ENCODE measurements around the gene EIF4B.

Gene EIF4B

DNA sequence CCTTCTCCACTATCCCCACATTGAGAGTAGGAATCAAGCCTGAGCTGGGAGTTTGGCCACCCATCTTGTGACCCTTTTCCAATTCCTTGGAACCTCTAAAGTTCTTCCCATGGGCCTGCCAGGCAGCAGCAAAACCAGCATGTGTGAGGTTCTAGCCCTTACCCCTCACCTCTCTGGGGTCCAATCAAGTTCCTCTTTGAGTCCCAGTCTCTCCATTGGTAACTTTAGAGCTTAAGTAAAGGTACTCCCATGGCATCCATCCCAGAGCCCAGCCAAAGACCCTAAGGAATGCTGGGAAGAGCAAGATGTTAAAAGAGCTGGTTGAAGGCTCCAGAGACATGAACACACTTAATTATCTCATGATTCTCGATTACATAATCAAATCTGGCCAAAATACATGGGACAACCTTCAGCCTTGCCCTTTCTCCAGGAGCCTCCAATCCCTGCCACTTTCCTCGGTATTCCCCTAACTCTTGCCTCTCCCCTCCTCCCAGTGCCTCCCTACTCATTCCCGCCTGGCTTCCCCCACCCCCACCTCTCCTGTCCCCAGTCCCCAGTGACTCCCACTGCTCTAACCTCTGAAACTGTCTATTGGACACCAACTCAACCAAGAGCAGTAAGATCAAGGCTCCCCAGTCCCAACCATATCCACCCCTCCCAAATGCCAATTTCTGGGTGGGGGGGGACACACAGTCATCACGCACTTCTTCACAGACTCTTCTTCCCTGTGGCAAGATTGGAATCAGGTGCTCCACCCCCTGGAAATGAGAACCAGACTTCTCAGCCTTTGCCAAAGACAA is 38.8 kb downstream of the EIF4B start:
- no peak for DNase-seq (ENCODE audit: low spot score)

GRCh38 chr12:53045696-53046045 is 39.4 kb downstream of the EIF4B start:
- no peak for DNase-seq (ENCODE audit: low spot score)

- DNase-seq (ENCODE audit: low spot score) = peak; percentile 89
Observed at GRCh38 chr12:53046655-53047220, 40.5 kb downstream of the EIF4B start.

DNA sequence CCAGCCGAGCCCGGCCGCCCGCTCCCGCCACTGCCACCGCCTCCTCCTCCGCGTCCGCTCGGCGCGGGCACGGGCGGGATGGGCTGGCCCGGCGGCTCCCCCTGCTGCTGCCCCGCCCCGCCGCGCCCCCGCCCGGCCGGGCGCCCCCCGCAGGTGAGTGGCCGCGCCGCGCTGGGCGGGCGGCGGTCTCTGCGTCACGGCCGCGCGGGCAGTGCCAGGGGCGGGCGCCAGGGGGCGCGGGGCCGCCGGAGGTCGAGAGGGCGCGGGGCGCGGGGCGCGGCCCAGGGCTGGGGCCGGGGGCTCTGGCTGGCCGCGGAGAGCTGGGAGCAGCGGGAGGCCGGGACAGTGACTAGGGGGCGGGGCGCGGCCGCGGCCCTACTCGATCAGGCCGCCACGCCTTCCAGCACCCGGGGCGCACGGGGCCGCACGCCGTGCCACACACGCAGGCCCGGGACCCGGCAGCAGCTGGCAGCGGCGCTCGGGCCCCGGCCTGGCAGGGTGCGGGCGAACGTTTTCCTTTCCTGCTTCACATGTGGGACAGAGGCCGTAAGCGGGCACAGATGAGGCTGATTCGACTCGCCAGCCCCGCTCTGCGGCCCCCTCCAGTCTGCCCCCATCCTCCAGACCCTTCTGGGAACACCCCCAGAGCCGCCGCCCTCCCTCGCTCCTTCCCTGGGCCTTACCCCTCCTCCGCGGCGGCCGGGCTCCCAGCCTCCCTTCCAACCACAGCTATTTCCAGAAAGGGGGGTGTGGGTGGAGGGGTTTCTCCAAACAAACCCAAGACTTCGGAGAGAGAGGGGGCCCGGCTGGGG is 41.2 kb downstream of the EIF4B start:
- peak; percentile 84 for DNase-seq (ENCODE audit: low spot score)

DNA sequence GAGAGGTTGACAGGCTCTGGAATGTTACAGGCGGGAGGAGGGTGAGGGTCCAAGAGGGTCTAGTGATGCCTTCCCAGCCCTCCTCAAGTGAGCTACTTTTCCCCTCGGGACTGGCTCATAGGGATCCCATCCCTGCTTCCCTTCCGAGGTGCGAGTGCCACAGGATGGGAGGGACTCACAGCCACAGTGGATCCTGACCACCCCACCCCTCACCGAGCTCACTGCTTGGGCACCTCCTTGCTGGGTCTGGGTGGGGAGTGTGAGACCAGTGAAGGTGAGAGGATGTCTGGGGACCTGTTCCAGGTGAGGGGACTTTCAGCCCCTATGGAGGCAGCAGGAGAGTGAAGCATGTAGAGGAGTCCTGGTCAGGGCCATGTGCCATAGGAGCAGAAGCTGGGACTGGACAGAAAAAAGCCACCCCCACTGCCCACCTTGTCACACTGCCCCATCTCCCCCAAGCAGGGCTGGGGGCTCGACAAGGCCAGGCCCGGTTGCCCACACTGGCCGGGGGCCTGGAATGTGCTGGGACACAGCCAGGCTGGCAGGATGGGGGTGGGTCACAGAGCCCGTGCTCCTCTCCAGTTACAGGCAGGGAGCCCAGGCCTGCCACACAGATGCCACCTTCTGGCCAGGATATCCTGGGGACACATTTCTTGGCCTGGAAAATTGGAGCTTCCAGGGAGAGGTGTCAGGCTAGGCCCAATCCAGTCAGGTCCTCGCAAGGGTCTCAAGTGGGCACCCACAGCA is 42.0 kb downstream of the EIF4B start:
- peak; percentile 69 for DNase-seq (ENCODE audit: low spot score)

DNA sequence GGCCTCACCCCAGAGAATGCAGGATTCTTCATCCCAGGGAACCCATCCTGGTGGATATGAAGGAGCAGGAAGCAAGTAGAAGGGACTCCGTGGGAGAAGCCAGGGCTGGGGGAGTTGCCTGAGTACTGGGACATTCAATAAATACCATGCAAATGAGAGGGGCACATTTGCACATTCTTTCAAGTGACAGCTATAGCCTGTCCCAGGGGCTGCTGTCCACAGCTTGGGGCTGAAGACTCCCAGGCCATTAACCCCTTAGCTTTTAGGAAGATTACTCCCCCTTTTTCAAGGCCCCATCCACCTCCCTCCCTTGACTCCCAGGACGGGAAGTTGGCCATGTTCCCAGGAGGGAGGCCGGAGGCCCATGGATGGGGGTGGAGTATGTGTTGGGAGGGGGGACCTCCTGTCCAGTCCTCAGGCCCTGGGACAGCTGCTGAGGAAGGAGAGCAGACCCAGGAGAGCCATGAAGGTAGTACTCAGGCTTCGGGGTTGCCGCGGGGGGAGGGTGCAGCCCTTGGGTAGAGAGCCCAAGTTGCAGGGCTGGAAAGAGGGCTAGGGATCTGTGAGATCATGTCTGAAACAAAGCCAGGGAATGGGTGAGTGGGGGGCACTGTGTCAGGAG is 42.6 kb downstream of the EIF4B start:
- peak; percentile 55 for DNase-seq (ENCODE audit: low spot score)

DNA sequence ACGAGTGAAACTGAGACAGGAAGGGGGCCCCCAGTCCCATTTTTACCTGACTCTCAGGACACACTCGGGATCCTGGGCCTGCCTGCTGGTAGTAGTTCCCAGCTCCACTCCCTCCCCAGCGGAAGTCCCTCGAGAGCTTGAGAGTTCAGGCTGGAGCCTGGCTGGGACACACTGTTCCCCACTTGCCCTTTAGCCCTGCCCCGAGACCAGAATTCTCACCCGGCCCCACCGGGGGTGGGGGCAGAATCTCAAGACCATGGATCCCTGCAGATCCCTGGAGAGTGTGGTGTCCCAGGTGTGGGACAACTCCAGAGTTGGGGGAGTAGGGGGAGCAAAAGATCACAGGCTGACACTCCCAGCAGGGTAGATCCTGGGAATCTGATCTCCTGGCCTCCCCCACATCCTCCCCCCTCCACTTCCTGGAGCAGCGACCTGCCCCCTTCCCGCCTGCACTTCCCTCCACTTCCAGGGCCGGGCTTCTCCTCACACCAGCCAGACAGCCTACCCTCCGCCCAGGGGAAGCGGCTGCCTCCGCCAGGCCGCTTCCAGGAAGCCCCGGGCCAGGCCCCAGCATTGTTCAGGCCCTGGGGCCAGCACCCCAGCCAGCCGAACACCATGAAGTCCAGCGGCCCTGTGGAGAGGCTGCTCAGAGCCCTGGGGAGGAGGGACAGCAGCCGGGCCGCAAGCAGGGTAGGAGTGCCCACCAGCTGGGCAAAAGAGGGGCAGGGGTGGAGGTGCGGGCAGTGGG is 43.5 kb downstream of the EIF4B start, which contains the start of gene TNS2:
TNS2 (plus strand) TSS at position 495 of the 748 bp plus-strand sequence; CDS start at position 616, 121 bp downstream.
- DNase-seq (ENCODE audit: low spot score) = peak; percentile 64

GRCh38 chr12:53050426-53051057 is 44.3 kb downstream of the EIF4B start:
- DNase-seq (ENCODE audit: low spot score) = no peak

GRCh38 chr12:53051058-53051880 is 45.0 kb downstream of the EIF4B start:
- DNase-seq (ENCODE audit: low spot score) = peak; percentile 72

DNA sequence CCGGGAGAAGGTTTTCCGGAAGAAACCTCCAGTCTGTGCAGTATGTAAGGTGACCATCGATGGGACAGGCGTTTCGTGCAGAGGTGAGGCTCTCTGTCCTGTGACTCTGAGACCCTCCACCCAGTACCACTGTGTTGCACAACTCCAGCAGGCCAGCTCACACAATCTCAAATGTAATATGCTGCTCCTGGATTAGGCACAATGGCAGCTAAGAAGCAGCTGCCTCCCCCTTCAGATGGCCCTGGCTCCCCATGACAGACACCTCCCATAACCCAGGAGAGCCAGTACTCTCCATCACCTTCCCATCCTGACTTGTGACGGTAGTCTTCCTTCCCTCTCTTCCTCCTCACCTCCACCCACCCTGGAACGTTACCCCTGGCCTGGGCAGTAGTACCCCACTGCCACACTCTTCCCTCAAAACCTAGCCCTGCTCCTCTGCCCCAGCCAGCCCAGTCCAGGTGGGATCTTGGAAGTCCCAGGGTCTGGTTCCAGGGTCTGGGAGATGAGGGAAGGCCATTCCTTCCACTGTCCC is 45.7 kb downstream of the EIF4B start:
- no peak for DNase-seq (ENCODE audit: low spot score)

DNA sequence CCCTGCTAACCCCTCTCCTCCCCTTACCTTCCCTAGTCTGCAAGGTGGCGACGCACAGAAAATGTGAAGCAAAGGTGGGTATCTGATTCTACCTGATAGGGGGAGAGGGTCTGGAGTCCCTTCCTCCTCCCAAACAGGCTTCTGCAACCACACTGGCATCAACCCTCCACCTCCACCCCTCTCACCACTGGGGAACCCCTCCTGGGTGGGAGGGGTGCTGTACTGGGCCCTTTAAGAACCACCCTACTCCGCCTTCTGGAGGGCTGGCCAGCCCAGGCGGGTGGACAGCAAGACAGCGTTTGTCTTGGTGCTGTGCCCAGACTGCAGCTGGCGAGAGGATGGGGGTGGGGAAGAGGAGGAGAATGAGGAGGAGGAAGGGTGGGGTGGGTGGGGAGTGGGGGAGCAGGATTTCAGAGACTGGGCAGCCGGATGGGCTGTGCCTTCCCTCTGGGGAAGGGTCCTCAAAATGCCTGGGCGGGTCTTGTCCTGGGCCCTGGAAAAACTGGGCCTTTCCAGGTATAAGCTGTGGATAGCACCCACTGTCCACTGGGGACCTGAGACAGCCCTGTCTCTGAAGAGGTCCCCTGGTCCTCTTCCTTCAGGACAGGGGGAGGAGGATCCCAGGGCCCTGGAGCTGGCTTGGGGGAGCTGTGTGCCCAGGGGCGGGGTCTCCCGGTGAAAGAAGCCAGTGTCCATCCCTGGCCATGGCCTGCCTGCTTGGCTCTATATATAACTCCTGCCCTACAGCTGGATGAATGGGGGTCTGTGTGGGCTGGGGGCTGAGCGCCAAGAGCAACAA is 46.4 kb downstream of the EIF4B start:
- DNase-seq (ENCODE audit: low spot score) = peak; percentile 48

DNA sequence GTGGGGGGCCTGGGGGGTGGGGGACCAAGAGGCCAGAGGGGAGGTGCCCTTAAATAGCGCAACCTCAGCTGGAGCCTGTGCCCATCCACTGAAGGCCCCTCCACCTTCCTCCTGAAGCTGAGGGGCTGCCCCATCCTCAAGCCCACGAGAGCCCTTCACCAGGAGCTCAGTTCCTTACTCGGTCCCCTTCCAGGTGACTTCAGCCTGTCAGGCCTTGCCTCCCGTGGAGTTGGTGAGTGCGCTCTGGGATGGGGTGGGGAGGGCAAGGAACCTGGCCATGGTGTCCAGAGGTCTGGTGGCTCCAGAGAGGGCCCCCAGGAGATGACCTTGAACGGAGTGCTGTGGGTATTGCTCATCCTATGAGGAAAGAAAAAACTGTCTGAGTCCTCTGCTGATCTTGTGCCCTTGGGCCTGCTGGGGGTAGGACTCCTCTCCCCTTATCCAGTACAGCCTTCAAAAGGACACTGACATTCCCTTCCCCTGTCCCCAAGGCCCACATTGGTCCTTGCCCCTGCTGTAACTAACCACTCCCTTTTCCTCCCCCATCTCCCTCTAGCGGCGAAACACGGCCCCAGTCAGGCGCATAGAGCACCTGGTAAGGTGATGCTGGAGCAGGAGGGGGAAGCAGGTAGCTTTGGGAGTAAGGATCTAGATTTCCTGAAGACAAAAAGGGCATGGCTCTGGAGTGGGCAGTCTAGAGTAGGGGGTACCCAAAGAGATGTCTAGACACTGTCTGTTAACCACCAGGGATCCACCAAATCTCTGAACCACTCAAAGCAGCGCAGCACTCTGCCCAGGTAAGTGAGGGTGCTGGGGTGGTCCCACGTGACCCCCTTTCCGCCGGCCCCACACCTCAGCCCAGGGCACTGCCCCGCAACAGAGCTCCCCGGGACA is 47.2 kb downstream of the EIF4B start:
- peak; percentile 77 for DNase-seq (ENCODE audit: low spot score)

DNA sequence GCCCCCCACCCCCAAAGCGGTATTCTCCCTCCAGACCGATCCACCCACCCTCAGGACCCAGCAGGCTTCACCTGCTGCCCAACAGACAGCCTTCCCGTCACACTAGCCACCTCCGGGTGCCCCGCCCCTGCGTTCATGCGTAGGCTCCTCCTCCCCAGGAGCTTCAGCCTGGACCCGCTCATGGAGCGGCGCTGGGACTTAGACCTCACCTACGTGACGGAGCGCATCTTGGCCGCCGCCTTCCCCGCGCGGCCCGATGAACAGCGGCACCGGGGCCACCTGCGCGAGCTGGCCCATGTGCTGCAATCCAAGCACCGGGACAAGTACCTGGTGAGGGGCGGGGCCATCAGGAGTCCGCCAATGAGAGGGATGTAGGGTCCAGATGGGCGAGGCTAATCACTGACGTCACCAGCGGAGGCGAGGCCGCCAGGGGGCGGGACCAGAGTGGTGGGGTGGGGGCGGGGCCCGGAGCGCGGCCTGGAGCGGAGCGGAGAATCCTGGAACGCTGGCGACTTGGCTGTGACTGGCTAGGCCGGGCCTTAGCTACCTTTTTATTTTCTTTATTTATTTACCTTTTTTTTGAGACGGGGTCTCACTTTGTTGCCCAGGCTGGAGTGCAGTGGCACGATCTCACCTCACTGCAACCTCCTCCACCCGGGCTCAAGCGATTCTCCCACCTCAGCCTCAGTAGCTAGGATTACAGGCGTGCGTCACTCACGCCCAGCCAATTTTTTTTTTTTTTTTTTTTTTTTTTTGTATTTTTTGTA is 48.0 kb downstream of the EIF4B start:
- DNase-seq (ENCODE audit: low spot score) = peak; percentile 95

DNA sequence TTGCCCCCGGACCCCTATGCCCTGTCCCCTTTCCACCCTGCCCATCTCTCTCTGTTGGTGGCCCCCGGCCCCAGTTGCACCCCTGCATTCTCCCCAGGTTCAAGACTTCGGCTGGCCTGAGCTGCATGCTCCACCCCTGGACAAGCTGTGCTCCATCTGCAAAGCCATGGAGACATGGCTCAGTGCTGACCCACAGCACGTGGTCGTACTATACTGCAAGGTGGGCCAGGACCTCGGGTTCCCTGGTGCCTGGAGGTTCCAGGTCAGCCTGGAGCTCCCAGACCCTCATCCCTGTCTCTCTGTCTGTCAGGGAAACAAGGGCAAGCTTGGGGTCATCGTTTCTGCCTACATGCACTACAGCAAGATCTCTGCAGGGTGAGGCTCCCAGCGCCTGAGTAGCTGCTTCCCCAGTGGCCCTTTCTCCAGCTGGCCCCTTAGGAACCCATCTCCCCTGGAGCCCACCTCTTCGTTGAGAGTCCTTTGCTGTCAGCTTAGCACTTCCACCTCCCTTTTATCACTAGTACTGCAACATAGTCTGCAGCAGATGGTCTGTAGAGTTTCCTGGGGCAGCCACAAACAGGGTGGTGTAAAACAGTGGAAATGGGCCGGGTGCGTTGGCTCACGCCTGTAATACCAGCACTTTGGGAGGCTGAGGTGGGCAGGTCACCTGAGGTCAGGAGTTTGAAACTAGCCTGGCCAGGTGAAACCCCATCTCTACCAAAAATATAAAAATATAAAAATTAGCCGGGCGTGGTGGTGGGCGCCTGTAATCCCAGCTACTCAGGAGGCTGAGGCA is 49.4 kb downstream of the EIF4B start:
- no peak for DNase-seq (ENCODE audit: low spot score)

GRCh38 chr12:53056296-53056695 is 50.0 kb downstream of the EIF4B start:
- no peak for DNase-seq (ENCODE audit: low spot score)

GRCh38 chr12:53056901-53057300 is 50.6 kb downstream of the EIF4B start:
- DNase-seq (ENCODE audit: low spot score) = no peak

Data from kidney tubule cell (primary cell).